ENCODE data around the gene NAP1L4. TPM values are rescaled to one million over a fixed set of nuclear protein-coding genes. Genes with fewer than 3 reads are reported as not detected.

The NAP1L4 gene
- total and polyA plus RNA-seq, 4 donors, result 56.3 to 191 (median 77.3) TPM

- H3K36me3 ChIP-seq (ENCODE audit: control insufficient read depth in 4 of 4, insufficient read depth in 4 of 4, low read length in 4 of 4), result peaks cover 16 to 58% (median 27%) of the 10 kb centered on the region in 4 donors
- no peak overlapping the region for H3K4me3 ChIP-seq
- DNase-seq (no peak), ATAC-seq (ENCODE audit: insufficient read depth, low FRiP score) (no peak)
- WGBS, 2 donors, result 95 to 98% methylated on average over 12 of the region's 12 CpGs
- H3K27ac ChIP-seq (ENCODE audit: low read depth in 1 of 2, low read length in 1 of 2), result no peak overlapping the region
- no peak overlapping the region for H3K9ac ChIP-seq (ENCODE audit: insufficient read depth in 1 of 2, low read length in 2 of 2)
- H3K27me3 ChIP-seq (ENCODE audit: control insufficient read depth in 3 of 3, insufficient read depth in 3 of 3, low read length in 2 of 3), result no peaks in the 10 kb centered on the region
- TF ChIP-seq CTCF (IDR thresholded peaks at IDR 0.05; ENCODE audit: control extremely low read depth, extremely low read depth), result no peak
- H3K9me3 ChIP-seq (ENCODE audit: control insufficient read depth in 4 of 4, insufficient read depth in 3 of 4, low read length in 3 of 4), result no peaks in the 10 kb centered on the region
- peaks cover 0 to 5% (median 0%) of the 10 kb centered on the region in 5 donors for H3K4me1 ChIP-seq (ENCODE audit: control insufficient read depth in 5 of 5, insufficient read depth in 5 of 5, low read length in 5 of 5)
Observed at GRCh38 chr11:3020011-3020410, 27.9 kb upstream of the NAP1L4 start.

- H3K4me3 ChIP-seq, result no peak overlapping the region
- peaks cover 0 to 5% (median 0%) of the 10 kb centered on the region in 5 donors for H3K4me1 ChIP-seq (ENCODE audit: control insufficient read depth in 5 of 5, insufficient read depth in 5 of 5, low read length in 5 of 5)
- H3K9ac ChIP-seq (ENCODE audit: insufficient read depth in 1 of 2, low read length in 2 of 2), result no peak overlapping the region
- WGBS, 2 donors, result 84 to 91% methylated on average over 5 of the region's 5 CpGs
- H3K27ac ChIP-seq (ENCODE audit: low read depth in 1 of 2, low read length in 1 of 2), result no peak overlapping the region
- DNase-seq (no peak), ATAC-seq (ENCODE audit: insufficient read depth, low FRiP score) (no peak)
- no peak for TF ChIP-seq CTCF (IDR thresholded peaks at IDR 0.05; ENCODE audit: control extremely low read depth, extremely low read depth)
- H3K36me3 ChIP-seq (ENCODE audit: control insufficient read depth in 4 of 4, insufficient read depth in 4 of 4, low read length in 4 of 4), result peaks cover 17 to 66% (median 31%) of the 10 kb centered on the region in 4 donors
- H3K9me3 ChIP-seq (ENCODE audit: control insufficient read depth in 4 of 4, insufficient read depth in 3 of 4, low read length in 3 of 4), result no peaks in the 10 kb centered on the region
- no peaks in the 10 kb centered on the region for H3K27me3 ChIP-seq (ENCODE audit: control insufficient read depth in 3 of 3, insufficient read depth in 3 of 3, low read length in 2 of 3)
Observed at GRCh38 chr11:3018596-3018995, 26.5 kb upstream of the NAP1L4 start.

GRCh38 chr11:3016861-3017260 is 24.7 kb upstream of the NAP1L4 start:
- H3K9me3 ChIP-seq (ENCODE audit: control insufficient read depth in 4 of 4, insufficient read depth in 3 of 4, low read length in 3 of 4), result no peaks in the 10 kb centered on the region
- no peak overlapping the region for H3K4me3 ChIP-seq
- DNase-seq, result no peak
- 93 to 95% methylated on average over 11 of the region's 11 CpGs for WGBS, 2 donors
- no peaks in the 10 kb centered on the region for H3K4me1 ChIP-seq (ENCODE audit: control insufficient read depth in 5 of 5, insufficient read depth in 5 of 5, low read length in 5 of 5)
- H3K36me3 ChIP-seq (ENCODE audit: control insufficient read depth in 4 of 4, insufficient read depth in 4 of 4, low read length in 4 of 4), result peaks cover 19 to 68% (median 33%) of the 10 kb centered on the region in 4 donors
- no peak overlapping the region for H3K9ac ChIP-seq (ENCODE audit: insufficient read depth in 1 of 2, low read length in 2 of 2)
- no peak for TF ChIP-seq CTCF (IDR thresholded peaks at IDR 0.05; ENCODE audit: control extremely low read depth, extremely low read depth)
- no peak for ATAC-seq (ENCODE audit: insufficient read depth, low FRiP score)
- H3K27ac ChIP-seq (ENCODE audit: low read depth in 1 of 2, low read length in 1 of 2), result no peak overlapping the region
- no peaks in the 10 kb centered on the region for H3K27me3 ChIP-seq (ENCODE audit: control insufficient read depth in 3 of 3, insufficient read depth in 3 of 3, low read length in 2 of 3)

- Histone ChIP-seq H3K9me3 (ENCODE audit: control insufficient read depth in 4 of 4, insufficient read depth in 3 of 4, low read length in 3 of 4) (no peaks in the 10 kb centered on the region), H3K4me1 (ENCODE audit: control insufficient read depth in 5 of 5, insufficient read depth in 5 of 5, low read length in 5 of 5) (no peaks in the 10 kb centered on the region), H3K4me3 (no peak overlapping the region), H3K9ac (ENCODE audit: insufficient read depth in 1 of 2, low read length in 2 of 2) (no peak overlapping the region), H3K27ac (ENCODE audit: low read depth in 1 of 2, low read length in 1 of 2) (no peak overlapping the region), H3K27me3 (ENCODE audit: control insufficient read depth in 3 of 3, insufficient read depth in 3 of 3, low read length in 2 of 3) (no peaks in the 10 kb centered on the region), H3K36me3 (ENCODE audit: control insufficient read depth in 4 of 4, insufficient read depth in 4 of 4, low read length in 4 of 4) (peaks cover 19 to 73% (median 36%) of the 10 kb centered on the region in 4 donors)
- DNase-seq (no peak), ATAC-seq (ENCODE audit: insufficient read depth, low FRiP score) (no peak)
- TF ChIP-seq CTCF (IDR thresholded peaks at IDR 0.05; ENCODE audit: control extremely low read depth, extremely low read depth), result no peak
- 87 to 92% methylated on average over 10 of the region's 10 CpGs for WGBS, 2 donors
Observed at GRCh38 chr11:3015796-3016195, 23.7 kb upstream of the NAP1L4 start.
